K562 treated with DMSO at 1 percent for 48 hours (cell line): ENCODE measurements around the gene OR4X2. TPM values are rescaled to one million over a fixed set of nuclear protein-coding genes. Genes with fewer than 3 reads are reported as not detected.

ENCODE experiments used
- total RNA-seq: library from RNA; unstranded; fragments of 300-600 nt; gene quantifications from 2 replicates; pipeline ENCODE4 v1.2.3, GENCODE V29; 2022; ENCODE audit warnings: low replicate concordance; ENCODE audit errors: extremely low read depth

The OR4X2 gene
- not detected in 2 replicates for total RNA-seq

GRCh38 chr11:48244804-48245203 lies at the start of gene OR4X2:
Gene OR4X2, plus strand, starts transcription at chr11:48245104. Its CDS starts 0 bp downstream, at chr11:48245104.

GRCh38 chr11:48216510-48216909 lies 28.4 kb upstream of the OR4X2 start, which contains the start of gene OR4B1:
Gene OR4B1, plus strand, starts transcription at chr11:48216810. Its CDS starts 0 bp downstream, at chr11:48216810.

GRCh38 chr11:48263423-48263911 lies 18.6 kb downstream of the OR4X2 start, which contains the start of gene OR4X1:
Gene OR4X1, plus strand, starts transcription at chr11:48263861. Its CDS starts 0 bp downstream, at chr11:48263861.

Other genes with a start within 250 kb of the OR4X2 start
- not detected in 2 replicates for gene OR4B1, start 28.3 kb upstream of the OR4X2 start, total RNA-seq
- gene OR4X1, start 18.8 kb downstream of the OR4X2 start, total RNA-seq, result not detected in 2 replicates
- not detected in 2 replicates for gene OR4S1, start 61.1 kb downstream of the OR4X2 start, total RNA-seq
- gene OR4C3, start 79.8 kb downstream of the OR4X2 start, total RNA-seq, result not detected in 2 replicates
- not detected in 2 replicates for gene OR4C5, start 121.4 kb downstream of the OR4X2 start, total RNA-seq
- gene OR4A47, start 243.7 kb downstream of the OR4X2 start, total RNA-seq, result not detected in 2 replicates